ENCODE data around the gene APMAP.
"Not testable (repeated sequence)": the region's sequence is repeated elsewhere in the genome, so short reads cannot be mapped to it uniquely, and the experiment has no call there.

APMAP gene

DNA sequence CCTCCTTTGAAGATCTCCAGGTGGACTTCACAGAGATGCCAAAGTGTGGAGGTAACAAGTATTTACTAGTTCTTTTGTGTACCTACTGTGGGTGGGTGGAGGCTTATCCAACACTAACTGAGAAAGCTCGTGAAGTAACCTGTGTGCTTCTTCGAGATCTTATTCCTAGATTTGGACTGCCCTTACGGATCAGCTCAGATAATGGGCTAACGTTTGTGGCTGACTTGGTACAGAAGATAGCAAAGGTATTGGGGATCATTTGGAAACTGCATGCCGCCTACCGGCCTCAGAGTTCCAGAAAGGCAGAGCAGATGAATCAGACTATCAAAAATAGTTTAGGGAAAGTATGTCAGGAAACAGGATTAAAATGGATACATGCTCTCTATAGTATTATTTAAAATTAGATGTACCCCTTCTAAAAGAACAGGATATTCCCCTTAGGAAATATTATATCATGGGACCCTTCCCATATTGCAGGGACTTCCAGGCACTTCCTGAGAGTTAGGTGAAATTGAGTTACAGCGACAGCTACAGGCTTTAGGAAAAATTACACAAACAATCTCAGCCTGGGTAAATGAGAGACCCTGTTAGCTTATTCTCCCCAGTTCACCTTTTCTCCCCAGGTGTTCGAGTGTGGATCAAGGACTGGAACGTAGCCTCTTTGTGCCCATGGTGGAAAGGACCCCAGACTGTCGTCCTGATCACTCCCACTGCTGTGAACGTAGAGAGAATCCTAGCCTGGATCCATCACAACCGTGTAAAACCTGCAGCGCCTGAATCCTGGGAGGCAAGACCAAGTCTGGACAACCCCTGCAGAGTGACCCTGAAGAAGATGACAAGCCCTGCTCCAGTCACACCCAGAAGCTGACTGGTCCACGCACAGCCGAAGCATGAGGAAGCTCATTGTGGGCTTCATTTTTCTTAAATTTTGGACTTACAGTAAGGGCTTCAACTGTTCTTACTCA, 61.5 kb downstream of the APMAP start:
- DNase-seq (ENCODE audit: low spot score), result not testable (repeated sequence)

DNA sequence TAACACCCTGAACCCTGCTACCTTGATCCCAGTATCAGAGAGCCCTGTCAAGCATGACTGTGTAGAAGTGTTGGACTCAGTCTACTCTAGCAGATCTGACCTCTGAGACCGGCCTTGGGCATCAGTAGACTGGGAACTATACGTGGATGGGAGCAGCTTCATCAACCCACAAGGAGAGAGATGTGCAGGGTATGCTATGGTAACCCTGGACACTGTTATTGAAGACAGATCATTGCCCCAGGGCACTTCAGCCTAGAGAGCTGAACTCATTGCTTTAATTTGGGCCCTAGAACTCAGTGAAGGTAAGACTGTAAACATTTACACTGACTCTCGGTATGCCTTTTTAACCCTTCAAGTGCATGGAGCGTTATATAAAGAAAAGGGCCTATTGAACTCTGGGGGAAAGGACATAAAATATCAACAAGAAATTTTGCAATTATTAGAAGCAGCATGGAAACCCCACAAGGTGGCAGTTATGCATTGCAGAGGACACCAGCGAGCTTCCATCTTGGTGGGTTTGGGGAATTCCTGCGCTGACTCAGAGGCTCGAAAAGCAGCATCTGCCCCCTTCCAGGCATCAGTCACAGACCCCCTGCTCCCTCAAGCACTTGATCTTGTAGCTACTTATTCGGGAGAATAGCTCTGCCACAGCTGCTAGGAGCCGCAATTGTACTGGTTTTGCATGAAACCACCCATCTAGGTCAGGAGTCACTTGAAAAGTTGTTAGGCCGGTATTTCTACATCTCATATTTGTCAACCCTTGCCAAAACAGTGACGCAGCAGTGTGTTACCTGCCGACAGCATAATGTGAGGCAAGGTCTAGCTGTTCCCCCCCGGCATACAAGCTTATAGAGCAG, 62.5 kb downstream of the APMAP start:
- DNase-seq (ENCODE audit: low spot score), result not testable (repeated sequence)

DNA sequence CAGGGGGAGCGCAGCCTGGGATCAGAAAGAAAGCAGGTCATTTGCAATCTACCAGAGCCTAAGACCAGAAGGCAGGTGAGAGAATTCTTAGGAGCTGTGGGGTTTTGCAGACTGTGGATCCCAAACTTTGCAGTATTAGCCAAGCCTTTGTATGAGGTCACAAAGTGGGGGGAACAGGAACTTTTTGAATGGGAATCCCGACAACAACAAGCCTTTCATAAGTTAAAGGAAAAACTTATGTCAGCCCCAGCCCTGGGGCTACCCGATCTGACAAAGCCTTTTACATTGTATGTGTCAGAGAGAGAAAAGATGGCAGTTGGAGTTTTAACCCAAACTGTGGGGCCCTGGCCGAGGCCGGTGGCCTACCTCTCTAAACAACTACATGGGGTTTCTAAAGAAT, 63.3 kb downstream of the APMAP start:
- DNase-seq (ENCODE audit: low spot score), result not testable (repeated sequence)

DNA sequence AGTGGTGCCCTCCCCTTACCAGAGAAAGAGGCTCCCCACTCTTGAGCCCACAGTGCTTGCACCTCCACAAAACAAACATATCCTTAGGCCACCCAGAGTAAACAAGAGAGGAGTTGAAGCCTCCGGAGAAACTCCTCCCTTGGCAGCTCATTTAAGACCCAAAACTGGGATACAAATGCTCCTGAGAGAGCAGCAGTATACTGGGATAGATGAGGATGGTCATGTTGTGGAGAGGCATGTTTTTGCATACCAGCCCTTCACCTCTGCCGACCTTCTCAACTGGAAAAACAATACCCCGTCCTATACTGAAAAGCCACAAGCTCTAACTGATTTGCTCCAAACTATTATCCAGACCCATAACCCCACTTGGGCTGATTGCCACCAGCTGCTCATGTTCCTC, 71.8 kb downstream of the APMAP start:
- DNase-seq (ENCODE audit: low spot score), result not testable (repeated sequence)

DNA sequence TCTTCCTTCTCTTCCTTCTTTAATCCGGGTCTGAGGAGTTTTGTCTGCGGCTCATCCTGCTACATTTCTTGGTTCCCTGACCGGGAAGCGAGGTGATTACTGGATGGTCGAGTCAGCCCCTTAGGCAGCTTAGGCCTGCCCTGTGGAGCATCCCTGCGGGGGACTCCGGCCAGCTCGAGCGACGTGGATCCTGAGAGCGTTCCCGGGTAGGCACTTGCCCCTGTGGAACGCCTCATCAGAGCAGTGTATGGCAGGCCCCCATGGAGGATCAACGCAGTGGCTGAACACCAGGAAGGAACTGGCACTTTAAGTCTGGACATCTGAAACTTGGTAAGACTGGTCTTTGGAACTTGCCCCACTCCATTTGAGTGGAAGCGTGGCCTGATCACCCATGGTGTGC, 72.9 kb downstream of the APMAP start:
- not testable (repeated sequence) for DNase-seq (ENCODE audit: low spot score)

DNA sequence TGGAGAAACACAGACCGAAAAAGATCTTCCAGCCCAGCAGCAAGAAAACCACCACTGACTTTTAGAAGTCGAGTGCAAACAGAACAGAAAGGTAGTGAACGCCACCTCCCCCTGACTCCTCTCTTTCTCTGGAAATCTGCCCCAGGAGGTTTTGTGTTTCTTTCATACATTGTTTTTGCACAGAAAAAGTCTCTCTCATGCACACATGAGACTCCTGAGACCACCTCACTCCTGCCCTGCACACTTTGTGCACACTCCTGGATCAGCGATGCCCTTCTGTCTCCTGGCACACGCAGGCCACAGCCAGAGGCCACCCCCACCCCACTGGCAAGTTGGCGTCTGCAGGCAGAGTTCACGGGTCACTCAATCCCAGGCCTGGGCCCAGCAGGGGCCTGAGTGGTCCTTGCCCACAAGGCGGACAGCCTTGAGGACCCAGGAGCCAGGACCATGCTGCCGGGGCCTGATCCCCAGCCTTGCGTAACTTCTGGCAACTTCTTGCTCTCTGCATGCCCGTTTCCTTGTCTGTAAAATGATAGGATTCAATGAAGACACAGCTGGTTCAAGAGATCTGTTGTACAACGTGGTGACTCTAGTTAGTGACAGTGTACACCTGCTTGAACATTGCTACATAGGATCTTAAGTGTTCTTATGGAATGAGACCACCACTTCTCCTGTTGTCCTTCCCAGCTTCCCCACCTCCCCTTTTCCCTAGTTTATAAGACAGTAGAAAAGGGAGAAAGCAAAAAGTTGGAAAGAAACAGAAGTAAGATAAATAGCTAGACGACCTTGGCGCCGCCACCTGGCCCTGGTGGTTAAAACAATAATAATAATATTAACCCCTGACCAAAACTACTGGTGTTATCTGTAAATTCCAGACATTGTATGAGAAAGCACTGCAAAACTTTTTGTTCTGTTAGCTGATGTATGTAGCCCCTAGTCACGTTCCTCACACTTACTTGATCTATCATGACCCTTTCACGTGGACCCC, 73.7 kb downstream of the APMAP start:
- DNase-seq (ENCODE audit: low spot score), result no peak

DNA sequence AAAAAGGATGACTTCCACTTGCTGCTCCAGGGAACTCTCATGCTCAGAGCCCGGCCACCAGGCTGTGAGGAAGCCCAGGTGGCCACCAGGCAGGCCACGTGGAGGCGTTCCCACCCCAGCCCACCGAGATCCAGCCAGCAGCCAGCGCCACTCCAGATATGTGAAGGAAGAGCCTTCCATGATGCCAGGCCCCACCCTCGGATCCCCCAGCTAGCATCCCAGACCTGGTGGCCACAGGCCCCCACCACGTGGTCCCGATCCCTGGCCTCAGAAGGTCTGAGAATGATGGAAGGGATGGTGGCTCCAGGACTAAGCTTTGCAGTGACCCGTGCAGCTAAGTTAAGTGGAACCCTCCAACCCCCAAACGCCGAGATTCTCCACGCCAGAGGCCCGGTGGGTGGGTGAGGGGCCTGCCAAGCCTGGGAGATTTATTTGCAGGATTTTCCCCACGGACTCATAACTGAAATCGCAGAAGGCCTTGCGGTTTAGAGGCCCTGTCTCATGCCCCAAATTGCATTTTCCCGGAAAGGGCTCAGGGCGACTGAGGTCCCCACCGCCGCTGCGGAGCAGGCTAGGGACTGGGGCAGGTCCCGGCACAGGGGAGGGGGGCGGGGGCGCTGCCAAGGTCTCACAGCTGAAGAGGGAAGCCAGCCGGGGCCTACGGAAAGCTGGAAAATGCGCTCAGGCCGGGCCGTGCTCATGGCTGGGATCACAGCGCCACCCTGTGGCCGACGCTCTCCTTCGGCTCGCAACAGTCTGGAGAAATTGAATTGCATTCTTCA, 74.6 kb downstream of the APMAP start:
- DNase-seq (ENCODE audit: low spot score), result peak; percentile 85

DNA sequence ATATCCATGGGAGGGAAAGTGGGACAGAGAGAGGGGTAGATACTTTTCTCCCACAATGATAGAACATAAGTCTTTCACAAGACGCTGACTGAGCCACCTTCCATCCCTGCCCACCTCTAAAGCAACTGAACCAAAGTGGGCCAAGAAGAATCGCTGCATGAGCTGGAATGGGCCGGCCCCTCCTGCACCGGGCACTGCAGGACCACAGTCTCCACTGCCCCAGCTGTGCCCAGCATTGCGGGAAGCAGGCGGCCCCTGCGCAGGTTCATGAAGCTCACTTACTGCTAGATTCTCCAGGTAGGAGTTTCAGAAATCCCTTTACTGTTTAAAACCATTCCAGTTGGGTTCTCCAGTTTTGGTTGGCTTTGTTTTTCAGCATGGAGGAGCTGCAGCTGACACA, 75.5 kb downstream of the APMAP start:
- DNase-seq (ENCODE audit: low spot score), result no peak

DNA sequence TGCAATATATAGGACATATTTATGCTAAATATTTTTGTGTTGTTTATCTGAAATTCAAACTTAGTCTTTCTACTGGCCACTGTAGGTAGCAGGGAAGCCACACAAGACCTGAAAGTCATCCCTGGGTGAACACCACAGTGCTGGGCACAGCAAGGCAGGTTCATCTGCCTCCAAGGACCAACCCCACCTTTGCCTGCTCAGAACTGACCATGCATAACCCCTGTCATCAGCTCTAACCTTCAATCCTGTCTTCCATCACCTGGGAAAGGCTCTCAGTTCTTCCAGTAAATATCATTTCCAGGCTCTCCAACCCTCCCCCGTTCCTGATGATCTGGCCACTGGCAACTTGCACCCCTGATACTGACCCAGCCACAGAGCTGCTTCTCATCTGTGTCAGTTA, 76.1 kb downstream of the APMAP start:
- no peak for DNase-seq (ENCODE audit: low spot score)

DNA sequence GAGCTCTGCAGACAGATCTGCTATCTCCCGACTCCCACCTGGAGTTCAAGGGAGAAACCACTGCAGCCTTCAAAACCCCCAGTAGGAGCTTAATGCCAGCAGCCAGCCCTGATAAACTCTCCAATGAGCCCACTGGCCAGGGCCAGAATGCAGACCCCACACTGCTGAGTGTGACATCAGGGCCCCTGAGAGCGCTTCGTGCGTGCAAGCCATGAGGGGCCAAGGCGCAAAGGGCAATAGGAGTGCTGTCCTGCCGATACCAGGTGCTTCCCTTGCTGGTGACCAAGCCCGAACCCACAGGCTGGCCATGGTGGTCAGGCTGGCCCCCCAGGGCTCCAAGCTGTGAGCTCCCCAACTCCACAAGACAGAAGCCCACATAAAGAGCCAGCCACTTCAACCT, 76.7 kb downstream of the APMAP start:
- DNase-seq (ENCODE audit: low spot score), result no peak

DNA sequence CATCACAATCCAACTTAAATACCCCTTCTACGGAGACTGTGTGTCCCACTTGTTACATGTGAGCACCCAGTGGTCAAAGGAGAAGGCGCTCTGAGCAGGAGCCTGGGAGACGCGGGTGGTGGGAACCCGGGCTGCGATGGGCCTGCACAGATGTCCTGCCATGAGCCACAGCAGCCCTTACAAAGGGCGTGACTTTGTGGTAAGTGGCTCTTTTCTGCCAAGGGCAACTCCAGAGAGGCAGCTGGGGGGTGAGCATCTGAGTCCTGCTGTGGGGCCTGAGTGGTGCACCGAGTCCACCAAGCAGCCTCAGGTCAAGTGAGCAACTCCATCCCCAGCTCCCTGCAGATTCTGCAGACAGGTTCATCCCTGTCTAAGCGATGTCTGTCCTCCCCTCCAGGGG, 77.1 kb downstream of the APMAP start:
- DNase-seq (ENCODE audit: low spot score), result no peak

DNA sequence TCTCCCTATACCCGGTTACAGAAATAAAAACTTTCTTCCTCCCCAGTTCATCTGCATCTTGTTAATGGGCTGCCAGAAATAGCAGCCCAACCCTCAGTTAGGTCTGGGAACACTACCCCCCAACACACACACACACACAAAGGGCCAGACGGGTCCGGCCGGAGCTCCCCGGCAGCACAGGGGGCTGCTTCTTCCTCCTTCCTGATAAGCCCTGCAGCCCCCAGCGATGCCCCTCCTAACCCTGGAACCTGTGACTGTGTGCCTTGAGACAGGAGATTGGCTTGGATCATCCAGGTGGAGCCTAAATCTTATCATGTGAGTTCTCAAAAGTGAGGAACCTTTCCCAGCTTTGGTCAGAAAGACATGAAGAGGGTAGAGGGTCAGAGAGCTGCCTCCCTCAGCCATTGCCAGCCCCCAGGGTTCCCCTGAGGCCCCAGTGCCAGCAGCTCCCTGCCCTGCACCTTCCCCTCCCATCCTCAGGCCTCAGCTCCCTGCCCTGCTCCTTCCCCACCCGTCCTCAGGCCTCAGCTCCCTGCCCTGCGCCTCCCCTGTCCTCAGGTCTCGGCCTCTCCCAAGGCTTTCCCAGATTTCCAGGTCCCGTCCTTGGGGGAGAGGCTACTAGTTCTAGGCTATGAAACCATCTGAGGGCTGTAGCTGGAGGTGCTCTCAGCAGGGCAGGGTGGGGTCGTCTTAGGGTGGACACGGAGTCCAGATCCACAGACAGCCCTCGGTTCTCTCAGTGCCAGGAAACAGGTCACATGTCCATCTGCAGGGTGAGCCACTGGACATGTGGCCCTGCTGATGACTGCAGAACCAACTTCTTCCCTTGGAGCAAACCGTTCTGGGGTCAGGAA, 77.9 kb downstream of the APMAP start:
- no peak for DNase-seq (ENCODE audit: low spot score)

DNA sequence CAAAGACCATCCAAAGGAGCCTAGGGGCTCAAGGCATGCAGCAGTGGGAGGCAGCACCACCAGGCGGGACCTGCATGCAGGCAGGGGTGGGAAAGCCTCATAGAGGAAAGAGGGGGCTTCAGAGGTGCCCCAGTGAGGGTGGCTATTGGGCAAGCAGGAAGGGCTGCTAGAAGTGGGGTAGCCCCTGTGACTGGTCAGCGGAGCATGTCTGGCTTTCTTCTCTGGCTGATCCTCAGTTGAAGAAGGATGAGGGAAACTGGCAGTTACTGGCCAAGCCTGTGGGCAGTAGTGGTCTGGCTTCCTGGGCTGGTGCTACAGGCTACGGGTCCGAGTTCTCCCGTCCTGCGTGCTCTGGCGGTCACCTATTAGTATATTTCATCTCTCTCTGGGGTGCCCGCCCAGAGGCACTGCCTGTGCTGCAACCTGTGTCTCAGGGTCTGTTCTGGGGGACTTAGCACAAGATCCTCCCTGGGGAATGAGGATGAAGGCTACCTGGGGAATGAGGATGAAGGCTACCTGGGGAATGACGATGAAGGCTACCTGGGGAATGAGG, 79.4 kb downstream of the APMAP start:
- no peak for DNase-seq (ENCODE audit: low spot score)

All from AG08395 (cell line).